ENCODE data around the gene ISM1.

The ISM1 gene

GRCh38 chr20:13256606-13257005, 35.5 kb downstream of the ISM1 start:
- no peak for DNase-seq (ENCODE audit: low read depth in 3 of 3)

DNA sequence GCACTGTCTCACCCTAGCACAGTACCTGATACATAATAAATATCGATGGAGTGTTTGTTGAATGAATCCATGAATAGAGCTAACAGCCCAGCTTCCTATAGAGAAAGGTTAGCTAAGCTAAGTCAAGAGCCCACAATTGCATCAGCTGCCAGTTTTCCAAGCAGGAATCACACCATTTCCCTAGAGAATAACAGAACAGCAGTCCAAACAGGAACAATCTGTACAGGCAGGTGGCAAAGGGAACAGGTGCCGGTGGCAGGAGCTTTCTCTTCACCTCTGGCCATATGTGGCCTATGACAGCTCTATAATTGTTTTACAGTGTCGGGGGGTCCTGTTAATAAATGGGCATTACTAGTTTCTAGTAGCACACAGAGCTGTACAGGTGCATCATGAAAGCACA, 38.8 kb downstream of the ISM1 start:
- DNase-seq (ENCODE audit: low read depth in 3 of 3): no peak

GRCh38 chr20:13260650-13261279, 39.7 kb downstream of the ISM1 start:
- no peak for DNase-seq (ENCODE audit: low read depth in 3 of 3)

GRCh38 chr20:13261460-13262301, 40.6 kb downstream of the ISM1 start:
- DNase-seq (ENCODE audit: low read depth in 3 of 3): peak; percentile 40 to 57 (median 52)

GRCh38 chr20:13262302-13262650, 41.2 kb downstream of the ISM1 start:
- DNase-seq (ENCODE audit: low read depth in 3 of 3): no peak

- no peak for DNase-seq (ENCODE audit: low read depth in 3 of 3)
Measured at GRCh38 chr20:13262671-13263360, 41.7 kb downstream of the ISM1 start.

DNA sequence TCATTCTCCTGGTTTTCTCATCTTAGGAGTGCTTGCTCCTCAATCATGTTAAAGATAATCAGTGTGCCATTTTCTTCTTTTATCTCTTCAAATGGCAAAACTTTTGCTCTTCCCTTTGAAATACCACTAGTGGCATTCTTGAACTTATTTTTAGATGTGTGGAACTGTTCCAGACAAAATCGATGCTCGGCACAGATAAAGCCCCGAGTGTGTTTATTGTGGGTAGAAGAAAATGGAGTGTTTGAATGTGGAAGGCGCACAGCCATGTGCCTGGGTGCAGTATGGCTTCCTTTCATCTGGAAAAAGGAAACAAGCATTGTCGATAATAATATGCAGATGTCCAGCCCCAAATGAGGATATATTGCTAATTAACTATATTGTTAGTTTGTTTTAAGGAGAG, 42.4 kb downstream of the ISM1 start:
- DNase-seq (ENCODE audit: low read depth in 3 of 3): no peak

GRCh38 chr20:13264907-13265306, 43.8 kb downstream of the ISM1 start:
- DNase-seq (ENCODE audit: low read depth in 3 of 3): no peak

- DNase-seq (ENCODE audit: low read depth in 3 of 3): no peak
Measured at GRCh38 chr20:13265941-13266340, 44.9 kb downstream of the ISM1 start.

GRCh38 chr20:13267231-13267630, 46.2 kb downstream of the ISM1 start:
- no peak for DNase-seq (ENCODE audit: low read depth in 3 of 3)

DNA sequence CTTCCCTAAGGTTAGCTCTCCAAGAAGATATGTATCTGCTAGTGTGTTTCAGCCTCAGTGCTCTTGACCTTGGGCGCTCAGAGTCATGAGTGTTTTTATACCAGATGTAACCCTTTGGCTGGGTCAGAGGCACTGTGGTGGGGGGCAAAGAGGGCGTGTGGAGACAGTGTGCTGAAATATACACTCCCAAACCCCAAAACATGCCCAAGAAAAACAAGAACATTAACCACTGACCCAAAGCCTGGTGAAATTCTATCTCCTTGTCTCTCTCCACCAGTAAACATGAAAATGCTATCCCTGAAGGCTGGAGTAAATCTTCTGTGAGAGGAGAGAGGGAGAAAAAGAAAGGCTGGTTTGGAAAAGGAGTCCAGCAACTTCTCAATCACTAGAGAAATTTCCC, 47.9 kb downstream of the ISM1 start:
- no peak for DNase-seq (ENCODE audit: low read depth in 3 of 3)

DNA sequence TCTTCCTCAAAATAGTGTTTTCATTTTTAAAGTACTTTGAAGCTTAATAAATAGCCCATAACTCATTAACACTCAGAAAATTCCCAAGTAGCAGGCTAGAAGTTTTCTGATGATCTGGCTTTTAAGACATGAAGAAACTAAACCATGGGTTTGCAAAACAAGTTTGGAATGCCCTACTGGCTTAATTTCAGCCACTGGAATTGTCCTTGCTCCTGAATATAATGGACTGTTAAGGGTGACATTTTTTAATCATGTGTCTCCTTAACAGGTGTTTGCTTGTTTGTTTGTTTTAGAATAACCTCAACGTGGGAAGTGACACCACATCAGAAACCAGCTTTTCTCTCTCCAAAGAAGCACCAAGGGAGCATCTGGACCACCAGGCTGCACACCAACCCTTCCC, 49.1 kb downstream of the ISM1 start:
- no peak for DNase-seq (ENCODE audit: low read depth in 3 of 3)

DNA sequence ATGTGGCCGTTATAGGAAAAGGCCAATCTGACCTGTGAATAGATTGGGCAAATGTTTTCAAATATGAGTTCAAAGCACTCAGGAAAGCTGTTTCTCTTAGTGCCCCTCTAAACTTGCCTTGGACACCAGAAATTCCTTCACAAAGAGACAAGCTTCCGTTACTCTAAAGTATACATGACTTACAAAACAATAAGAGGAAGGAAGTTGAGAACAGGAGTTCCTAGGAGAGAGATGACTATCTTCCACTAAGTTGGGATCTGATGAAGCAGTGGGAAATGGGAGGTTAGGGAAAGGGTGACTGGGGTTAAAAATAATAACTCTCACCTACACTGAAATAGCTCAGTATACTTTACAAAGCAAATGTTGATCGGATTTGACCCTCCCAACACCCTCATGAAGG, 50.0 kb downstream of the ISM1 start:
- no peak for DNase-seq (ENCODE audit: low read depth in 3 of 3)

- no peak for DNase-seq (ENCODE audit: low read depth in 3 of 3)
Measured at GRCh38 chr20:13271977-13272975, 51.2 kb downstream of the ISM1 start.

- no peak for DNase-seq (ENCODE audit: low read depth in 3 of 3)
Measured at GRCh38 chr20:13274275-13274861, 53.3 kb downstream of the ISM1 start.

DNA sequence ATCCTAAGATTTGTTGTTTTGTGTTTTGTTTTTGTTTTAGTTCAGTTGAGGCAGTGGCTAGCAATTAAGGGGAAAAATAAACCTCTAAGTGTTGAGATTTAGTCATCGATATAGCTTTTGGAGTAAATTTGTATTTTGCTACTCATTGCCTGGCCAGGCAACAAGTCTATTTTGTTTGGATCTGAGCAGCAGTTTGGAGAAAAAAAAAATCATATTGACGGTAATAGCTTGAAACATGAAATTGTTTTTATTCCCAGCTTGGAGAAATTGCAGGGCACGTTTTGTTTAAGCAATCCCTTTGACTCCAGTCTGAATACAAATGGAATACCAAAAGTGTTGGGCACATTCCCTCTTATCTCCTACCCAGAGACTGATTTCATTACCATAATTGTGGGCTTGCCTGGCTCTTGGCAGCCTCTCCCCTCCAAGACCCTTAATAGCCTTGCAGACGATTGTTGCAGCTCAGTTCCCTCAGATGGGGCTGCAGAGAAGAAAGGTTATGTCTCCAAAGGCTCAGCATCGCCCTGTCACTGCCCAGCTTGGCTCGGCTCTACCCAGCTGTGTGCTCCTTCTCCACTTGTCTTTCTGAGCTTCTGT, 56.0 kb downstream of the ISM1 start:
- DNase-seq (ENCODE audit: low read depth in 3 of 3): no peak

DNA sequence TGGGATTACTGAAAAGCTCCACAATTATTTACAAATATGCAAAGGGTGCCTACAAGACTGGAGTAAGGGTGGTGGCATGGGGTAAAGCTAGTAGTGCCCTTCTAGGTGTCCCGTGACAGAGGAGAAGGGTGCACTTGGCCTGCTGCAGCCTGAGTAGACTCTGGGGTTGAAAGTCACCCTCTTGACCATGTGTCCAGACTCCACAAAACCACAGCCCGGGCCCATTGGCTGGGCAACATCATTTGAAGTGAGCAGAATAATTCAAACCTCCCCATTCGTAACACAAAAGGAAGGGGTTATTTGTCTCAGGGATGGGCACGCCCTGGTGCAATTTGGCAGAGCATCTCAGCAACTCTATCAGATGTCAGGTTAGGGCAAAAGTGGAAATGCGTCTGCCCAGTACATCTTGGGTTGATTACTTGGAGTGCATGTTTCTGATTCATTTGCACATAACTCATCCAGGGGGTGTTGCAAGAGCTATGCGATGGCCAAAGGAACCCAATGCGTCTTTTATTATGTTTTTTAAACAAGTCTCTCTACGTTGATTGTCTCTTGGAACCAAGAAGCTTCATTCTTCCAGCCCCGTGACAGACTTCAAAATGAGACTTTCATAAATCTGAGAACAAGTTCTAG, 56.7 kb downstream of the ISM1 start:
- no peak for DNase-seq (ENCODE audit: low read depth in 3 of 3)

DNA sequence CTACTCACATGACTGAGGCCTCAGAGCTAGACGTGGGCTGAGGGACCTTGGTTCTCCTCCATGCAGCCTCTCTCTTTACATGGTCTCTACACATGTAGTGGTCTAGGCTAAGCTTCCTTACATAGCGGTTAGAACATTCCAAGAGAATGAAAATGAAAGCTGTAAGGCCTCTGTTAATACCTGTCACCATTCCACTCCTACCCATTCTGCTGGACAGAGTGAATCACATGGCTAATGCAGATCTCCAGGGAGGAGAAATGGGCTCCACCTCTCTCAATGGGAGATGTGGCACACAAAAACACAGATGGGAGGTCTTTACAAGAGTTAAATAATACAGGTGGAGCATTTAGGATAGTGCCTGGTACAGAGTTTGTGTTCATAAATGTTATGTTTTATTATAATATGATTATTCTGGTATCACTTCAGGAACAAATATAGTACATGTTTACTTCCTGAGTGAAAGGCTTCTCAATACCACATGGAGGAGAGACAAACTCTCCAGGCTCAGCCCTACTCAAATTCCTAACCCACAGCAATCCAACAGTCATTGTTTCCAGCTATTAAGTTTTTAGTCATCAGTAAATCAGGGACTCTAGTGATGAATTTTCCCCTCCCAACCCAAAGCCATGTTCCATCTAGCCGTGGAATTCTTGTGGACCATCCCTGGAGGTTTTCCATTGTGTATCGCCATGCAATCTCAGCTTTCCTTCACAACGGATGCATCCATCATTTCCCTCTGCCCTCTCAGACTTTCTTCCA, 57.9 kb downstream of the ISM1 start:
- no peak for DNase-seq (ENCODE audit: low read depth in 3 of 3)

- DNase-seq (ENCODE audit: low read depth in 3 of 3): no peak
Measured at GRCh38 chr20:13280609-13281324, 59.7 kb downstream of the ISM1 start.

Measured in stimulated activated CD4-positive, alpha-beta T cell treated with anti-CD3 and anti-CD28 coated beads, TNF-alpha, amount 100 ng/mL, for 4 hours (primary cell).